WERI-Rb-1 (cell line): ENCODE measurements around the gene ZMYND8.

ENCODE experiments used
- DNase-seq: peaks from one replicate; pipeline ENCODE4 v3.0.0-alpha.2; 2020
- H3K27ac ChIP-seq: fragments of 250-450 bp; sonication (Bioruptor Pico); 2 replicates; pipeline ENCODE4 v1.5.1; 2020; ENCODE audit warnings: mild to moderate bottlenecking, moderate library complexity
- H3K27me3 ChIP-seq: fragments of 250-450 bp; sonication (Bioruptor Pico); 2 replicates; pipeline ENCODE4 v1.5.1; 2021; ENCODE audit warnings: mild to moderate bottlenecking, low read depth, moderate library complexity; ENCODE audit not compliant: insufficient read depth, severe bottlenecking
- H3K36me3 ChIP-seq: fragments of 250-450 bp; sonication (Bioruptor Pico); 2 replicates; pipeline ENCODE4 v1.5.1; 2020; ENCODE audit warnings: mild to moderate bottlenecking, moderate library complexity
- H3K4me3 ChIP-seq: 2 replicates; pipeline ENCODE4 v1.5.1; 2011; ENCODE audit warnings: low read depth, mild to moderate bottlenecking, control low read depth, low read length
- H3K9me3 ChIP-seq: fragments of 250-450 bp; sonication (Bioruptor Pico); 2 replicates; pipeline ENCODE4 v1.5.1; 2021; ENCODE audit warnings: mild to moderate bottlenecking, moderate library complexity; ENCODE audit not compliant: severe bottlenecking
- TF ChIP-seq, protein P1 (sequence below): IDR thresholded peaks from 2 replicates; pipeline ENCODE4 v1.5.1; 2011; ENCODE audit warnings: low read depth, mild to moderate bottlenecking, control low read depth, inconsistent platforms, low read length

ZMYND8 gene

DNA sequence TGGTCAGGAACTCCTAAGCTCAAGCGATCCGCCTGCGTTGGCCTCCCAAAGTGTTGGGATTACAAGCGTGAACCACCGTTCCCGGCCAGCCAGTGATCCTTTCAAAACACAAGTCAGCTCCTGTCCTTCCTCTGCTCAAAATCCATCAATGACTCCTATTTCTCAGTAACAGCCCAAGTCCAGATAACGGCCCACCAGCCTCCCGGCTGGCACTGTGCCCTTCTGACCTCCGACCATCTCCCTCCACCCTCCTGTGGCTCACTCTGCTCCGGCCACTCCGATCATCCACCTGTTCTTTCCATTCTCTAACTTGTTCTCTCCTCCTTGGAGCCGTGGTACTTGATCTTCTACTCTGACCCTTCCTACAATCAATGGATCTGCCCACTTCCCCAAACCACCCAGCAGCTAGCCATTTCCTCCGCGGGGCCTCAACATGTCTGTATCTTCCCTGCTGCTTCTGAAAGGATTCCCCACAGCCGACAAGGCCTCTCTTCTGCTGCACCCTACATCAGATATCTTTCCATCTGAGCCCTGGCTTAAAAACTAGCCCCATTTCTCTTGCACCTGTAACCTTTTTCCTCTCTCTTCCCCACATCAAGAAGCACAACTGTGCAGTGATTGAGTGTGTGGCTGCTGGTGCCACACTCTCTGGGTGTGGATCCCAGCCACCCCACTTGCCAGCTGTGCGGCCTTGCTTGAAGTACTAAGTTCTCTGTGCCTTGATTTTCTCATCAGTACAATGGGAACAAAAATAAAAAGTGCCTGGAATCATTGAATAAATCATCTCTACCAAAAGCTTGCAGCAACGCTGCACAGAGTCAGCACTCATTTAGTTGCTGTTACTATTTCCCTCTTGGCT is 6.1 kb upstream of the ZMYND8 start:
- DNase-seq = no peak
- no peaks in the 10 kb centered on the region for H3K36me3 ChIP-seq
- no peaks in the 10 kb centered on the region for H3K27me3 ChIP-seq
- H3K27ac ChIP-seq = no peak overlapping the region
- TF ChIP-seq, protein P1, sequence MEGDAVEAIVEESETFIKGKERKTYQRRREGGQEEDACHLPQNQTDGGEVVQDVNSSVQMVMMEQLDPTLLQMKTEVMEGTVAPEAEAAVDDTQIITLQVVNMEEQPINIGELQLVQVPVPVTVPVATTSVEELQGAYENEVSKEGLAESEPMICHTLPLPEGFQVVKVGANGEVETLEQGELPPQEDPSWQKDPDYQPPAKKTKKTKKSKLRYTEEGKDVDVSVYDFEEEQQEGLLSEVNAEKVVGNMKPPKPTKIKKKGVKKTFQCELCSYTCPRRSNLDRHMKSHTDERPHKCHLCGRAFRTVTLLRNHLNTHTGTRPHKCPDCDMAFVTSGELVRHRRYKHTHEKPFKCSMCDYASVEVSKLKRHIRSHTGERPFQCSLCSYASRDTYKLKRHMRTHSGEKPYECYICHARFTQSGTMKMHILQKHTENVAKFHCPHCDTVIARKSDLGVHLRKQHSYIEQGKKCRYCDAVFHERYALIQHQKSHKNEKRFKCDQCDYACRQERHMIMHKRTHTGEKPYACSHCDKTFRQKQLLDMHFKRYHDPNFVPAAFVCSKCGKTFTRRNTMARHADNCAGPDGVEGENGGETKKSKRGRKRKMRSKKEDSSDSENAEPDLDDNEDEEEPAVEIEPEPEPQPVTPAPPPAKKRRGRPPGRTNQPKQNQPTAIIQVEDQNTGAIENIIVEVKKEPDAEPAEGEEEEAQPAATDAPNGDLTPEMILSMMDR = no peak
- H3K4me3 ChIP-seq = no peak overlapping the region
- no peaks in the 10 kb centered on the region for H3K9me3 ChIP-seq

DNA sequence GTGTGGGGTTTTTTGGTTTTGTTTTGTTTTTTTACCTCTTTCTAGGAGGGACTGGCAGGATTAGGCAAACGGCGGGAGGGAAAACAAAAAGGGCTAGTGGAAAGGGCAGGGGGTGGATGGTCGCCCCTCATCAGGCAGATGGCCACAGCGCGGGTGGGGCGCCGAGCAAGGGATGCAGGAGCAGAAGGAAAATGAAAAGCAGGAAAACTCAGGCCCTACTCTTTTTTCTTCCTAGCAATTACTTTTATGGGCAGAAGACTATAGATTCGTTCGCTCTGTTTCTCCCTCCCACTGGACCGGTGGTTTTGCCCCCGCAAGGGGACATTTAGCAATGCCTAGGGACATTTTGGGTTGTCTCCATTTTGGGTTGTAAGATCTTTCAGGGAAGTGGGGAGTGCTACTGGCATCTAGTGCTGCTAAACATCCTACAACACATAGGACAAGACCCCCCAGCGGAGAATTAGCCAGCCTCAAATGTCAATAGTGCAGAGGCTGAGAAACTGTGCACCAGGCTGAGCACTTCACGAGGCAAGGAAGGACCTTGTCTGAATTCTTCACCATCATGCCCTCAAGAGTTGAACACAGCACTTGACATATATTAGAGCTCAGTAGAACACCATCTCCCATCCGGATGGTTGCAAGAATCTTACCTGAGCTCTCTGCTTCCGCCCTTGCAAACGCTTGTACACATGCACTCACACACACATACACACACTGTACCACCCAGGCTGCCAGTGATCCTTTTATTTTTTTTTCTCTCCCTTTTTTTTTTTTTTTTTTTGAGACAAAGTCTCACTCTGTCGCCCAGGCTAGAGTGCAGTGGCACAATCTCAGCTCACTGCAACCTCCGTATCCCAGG is 4.8 kb upstream of the ZMYND8 start:
- H3K36me3 ChIP-seq = no peaks in the 10 kb centered on the region
- no peaks in the 10 kb centered on the region for H3K27me3 ChIP-seq
- DNase-seq = no peak
- TF ChIP-seq, protein P1 = no peak
- H3K9me3 ChIP-seq = no peaks in the 10 kb centered on the region
- peak overlapping the region; percentile 27 for H3K4me3 ChIP-seq
- H3K27ac ChIP-seq = peak overlapping the region; percentile 99

DNA sequence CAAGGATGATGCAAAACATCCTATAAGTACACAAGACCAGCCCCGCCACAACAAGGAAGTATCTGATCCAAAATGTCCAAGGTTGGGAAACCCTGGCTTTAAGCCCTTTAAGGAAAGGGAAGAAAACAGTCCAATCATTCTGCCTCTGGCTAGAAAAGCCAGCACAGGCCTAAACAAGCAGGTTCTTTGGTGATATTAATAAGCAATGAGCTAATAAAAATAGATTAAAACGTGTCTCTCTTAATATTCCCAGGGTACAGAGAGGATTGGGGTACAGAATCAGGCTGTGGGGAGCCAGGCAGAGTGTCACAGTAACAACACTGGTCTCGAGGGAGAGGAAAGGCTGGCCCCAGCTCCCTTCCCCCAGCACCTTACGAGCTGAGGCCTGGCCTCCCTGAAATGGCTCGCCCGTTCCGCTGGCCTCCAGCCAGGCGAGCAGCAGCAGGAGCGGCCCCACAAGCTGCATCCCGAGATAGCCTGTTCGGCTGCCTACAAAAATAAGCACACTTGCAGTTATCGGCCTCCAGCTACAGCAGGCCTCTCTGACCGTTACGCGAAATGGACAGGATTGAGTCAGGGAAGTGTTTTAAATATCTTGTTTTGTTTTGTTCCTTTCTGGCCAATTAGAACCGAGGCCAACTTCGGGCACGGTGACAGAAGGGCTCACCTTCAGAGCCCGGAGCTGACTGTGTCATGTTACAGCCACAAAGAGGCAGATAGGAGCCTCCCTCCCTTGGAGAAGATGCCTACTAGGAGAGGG is 4.0 kb upstream of the ZMYND8 start:
- DNase-seq = peak; percentile 73
- Histone ChIP-seq H3K36me3 (no peaks in the 10 kb centered on the region), H3K4me3 (peak overlapping the region; percentile 27), H3K27ac (peak overlapping the region; percentile 99), H3K9me3 (no peaks in the 10 kb centered on the region), H3K27me3 (no peaks in the 10 kb centered on the region)
- TF ChIP-seq, protein P1 = no peak

DNA sequence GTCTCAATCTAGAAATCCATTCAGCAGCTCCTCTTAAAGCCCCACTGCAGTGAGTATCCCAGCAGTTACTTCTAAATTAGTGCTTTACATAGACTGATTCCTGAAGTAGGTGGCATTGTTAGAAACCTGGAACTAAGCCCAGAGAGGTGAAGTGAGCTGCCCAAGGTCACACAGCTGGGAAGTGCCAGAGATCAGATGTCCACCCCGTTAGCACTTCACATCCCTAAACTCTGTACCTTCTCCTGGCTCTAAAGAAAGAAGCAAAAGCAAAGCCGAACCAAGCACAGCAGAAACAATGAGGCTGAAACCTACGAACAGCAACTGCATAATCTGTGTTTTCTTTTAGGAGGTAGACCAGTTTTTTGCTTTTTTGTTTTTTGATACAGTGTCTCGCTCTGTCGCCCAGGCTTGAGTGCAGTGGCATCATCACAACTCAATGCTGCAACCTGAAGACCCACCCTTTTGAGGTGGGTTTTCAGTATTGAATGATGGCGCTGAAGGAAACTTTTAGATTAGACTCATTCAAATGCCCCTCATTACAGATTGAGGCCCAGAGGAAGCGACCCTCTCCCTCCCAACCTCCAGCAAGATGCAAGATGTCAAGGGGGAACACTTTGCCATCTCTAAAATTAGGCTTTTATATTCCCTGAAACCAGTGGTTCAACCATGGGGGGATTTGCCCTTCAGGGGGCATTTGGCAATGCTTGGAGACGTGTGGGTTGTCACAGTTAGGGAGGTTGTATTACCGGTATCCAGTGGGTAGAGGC is 3.2 kb upstream of the ZMYND8 start:
- Histone ChIP-seq H3K27me3 (no peaks in the 10 kb centered on the region), H3K27ac (peak overlapping the region; percentile 99), H3K36me3 (no peaks in the 10 kb centered on the region), H3K4me3 (peak overlapping the region; percentile 27), H3K9me3 (no peaks in the 10 kb centered on the region)
- TF ChIP-seq, protein P1 = no peak
- DNase-seq = no peak
